Loucy (cell line): Measurements from ENCODE around the gene SAMD9.

ENCODE experiments used
- CTCF ChIP-seq: fragments of 200-600 bp; sonication (generic); conservative IDR thresholded peaks from 2 replicates; pipeline ENCODE4 v1.5.1; 2014; ENCODE audit warnings: mild to moderate bottlenecking, antibody characterized with exemption, low read length
- EZH2phosphoT487 ChIP-seq: fragments of 200-600 bp; IDR thresholded peaks from 2 replicates; pipeline ENCODE4 v1.6.1; 2018; ENCODE audit warnings: antibody characterized with exemption, mild to moderate bottlenecking, moderate library complexity, borderline replicate concordance

GRCh38 chr7:93053209-93053948, 64.4 kb downstream of the SAMD9 start:
- TF ChIP-seq CTCF (no peak), EZH2phosphoT487 (no peak)
